ENCODE data around the gene CENATAC.
"Not testable (repeated sequence)": the region's sequence is repeated elsewhere in the genome, so short reads cannot be mapped to it uniquely, and the experiment has no call there.

Gene CENATAC

GRCh38 chr11:119038884-119039283 is 40.9 kb downstream of the CENATAC start:
- TF ChIP-seq, protein P1, sequence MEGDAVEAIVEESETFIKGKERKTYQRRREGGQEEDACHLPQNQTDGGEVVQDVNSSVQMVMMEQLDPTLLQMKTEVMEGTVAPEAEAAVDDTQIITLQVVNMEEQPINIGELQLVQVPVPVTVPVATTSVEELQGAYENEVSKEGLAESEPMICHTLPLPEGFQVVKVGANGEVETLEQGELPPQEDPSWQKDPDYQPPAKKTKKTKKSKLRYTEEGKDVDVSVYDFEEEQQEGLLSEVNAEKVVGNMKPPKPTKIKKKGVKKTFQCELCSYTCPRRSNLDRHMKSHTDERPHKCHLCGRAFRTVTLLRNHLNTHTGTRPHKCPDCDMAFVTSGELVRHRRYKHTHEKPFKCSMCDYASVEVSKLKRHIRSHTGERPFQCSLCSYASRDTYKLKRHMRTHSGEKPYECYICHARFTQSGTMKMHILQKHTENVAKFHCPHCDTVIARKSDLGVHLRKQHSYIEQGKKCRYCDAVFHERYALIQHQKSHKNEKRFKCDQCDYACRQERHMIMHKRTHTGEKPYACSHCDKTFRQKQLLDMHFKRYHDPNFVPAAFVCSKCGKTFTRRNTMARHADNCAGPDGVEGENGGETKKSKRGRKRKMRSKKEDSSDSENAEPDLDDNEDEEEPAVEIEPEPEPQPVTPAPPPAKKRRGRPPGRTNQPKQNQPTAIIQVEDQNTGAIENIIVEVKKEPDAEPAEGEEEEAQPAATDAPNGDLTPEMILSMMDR (IDR thresholded peaks at IDR 0.05; ENCODE audit: low read depth, low read length), result no peak
- no peak for DNase-seq

DNA sequence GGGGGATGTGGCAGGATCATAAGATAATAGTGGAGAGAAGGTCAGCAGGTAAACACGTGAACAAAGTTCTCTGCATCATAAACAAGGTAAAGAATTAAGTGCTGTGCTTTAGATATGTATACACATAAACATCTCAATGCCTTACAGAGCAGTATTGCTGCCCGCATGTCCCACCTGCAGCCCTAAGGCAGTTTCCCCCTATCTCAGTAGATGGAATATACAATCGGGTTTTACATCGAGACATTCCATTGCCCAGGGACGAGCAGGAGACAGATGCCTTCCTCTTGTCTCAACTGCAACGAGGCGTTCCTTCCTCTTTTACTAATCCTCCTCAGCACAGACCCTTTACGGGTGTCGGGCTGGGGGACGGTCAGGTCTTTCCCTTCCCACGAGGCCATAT is 41.5 kb downstream of the CENATAC start:
- not testable (repeated sequence) for DNase-seq; H3K4me1 ChIP-seq; H3K4me3 ChIP-seq (ENCODE audit: low read depth, low read length); H3K36me3 ChIP-seq; H3K9me3 ChIP-seq; H3K27me3 ChIP-seq

More at GRCh38 chr11:119038884-119039283, 40.9 kb downstream of the CENATAC start:
- no peak overlapping the region for H3K4me3 ChIP-seq (ENCODE audit: low read depth, low read length)
- no peaks in the 10 kb centered on the region for H3K4me1 ChIP-seq
- H3K36me3 ChIP-seq, result no peaks in the 10 kb centered on the region
- H3K27me3 ChIP-seq, result no peaks in the 10 kb centered on the region
- no peaks in the 10 kb centered on the region for H3K9me3 ChIP-seq

GRCh38 chr11:119041821-119042514 is 44.0 kb downstream of the CENATAC start:
- Histone ChIP-seq H3K36me3 (peaks cover 11% of the 10 kb centered on the region), H3K4me1 (no peaks in the 10 kb centered on the region), H3K4me3 (ENCODE audit: low read depth, low read length) (no peak overlapping the region), H3K27me3 (no peaks in the 10 kb centered on the region), H3K9me3 (no peaks in the 10 kb centered on the region)
- DNase-seq, result no peak
- TF ChIP-seq, protein P1 (IDR thresholded peaks at IDR 0.05; ENCODE audit: low read depth, low read length), result no peak

- peaks cover 21% of the 10 kb centered on the region for H3K36me3 ChIP-seq
- H3K4me3 ChIP-seq (ENCODE audit: low read depth, low read length), result no peak overlapping the region
- H3K4me1 ChIP-seq, result no peaks in the 10 kb centered on the region
- TF ChIP-seq, protein P1 (IDR thresholded peaks at IDR 0.05; ENCODE audit: low read depth, low read length), result no peak
- DNase-seq, result no peak
- no peaks in the 10 kb centered on the region for H3K9me3 ChIP-seq
- no peaks in the 10 kb centered on the region for H3K27me3 ChIP-seq
Observed at GRCh38 chr11:119042927-119043326, 45.0 kb downstream of the CENATAC start.

DNA sequence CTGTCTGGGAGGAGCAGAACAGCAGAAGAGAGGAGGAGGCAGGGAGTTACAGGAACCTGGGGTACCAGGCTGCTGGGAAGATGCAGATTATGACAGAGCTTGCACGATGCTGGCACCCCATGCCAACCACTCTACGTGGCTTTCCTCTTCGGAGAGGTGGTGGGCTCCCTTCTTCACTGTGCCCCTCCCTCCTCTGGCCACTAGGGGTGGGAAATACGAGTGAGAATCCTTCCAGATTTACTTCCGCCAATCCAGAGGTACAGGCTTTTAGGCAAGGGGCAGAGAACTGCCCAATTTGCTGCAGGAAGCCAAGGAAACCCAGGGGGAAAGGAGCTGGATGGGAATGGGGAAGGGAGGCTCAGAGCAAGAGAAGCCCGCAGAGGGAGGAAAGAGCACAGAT is 46.8 kb downstream of the CENATAC start:
- DNase-seq, result no peak
- peaks cover 39% of the 10 kb centered on the region for H3K36me3 ChIP-seq
- H3K27me3 ChIP-seq, result no peaks in the 10 kb centered on the region
- no peaks in the 10 kb centered on the region for H3K9me3 ChIP-seq
- H3K4me1 ChIP-seq, result no peaks in the 10 kb centered on the region
- TF ChIP-seq, protein P1 (IDR thresholded peaks at IDR 0.05; ENCODE audit: low read depth, low read length), result peak; percentile 42
- no peak overlapping the region for H3K4me3 ChIP-seq (ENCODE audit: low read depth, low read length)

GRCh38 chr11:119046489-119046888 is 48.6 kb downstream of the CENATAC start:
- DNase-seq, result no peak
- no peak overlapping the region for H3K4me3 ChIP-seq (ENCODE audit: low read depth, low read length)
- H3K9me3 ChIP-seq, result no peaks in the 10 kb centered on the region
- H3K4me1 ChIP-seq, result no peaks in the 10 kb centered on the region
- no peaks in the 10 kb centered on the region for H3K27me3 ChIP-seq
- TF ChIP-seq, protein P1 (IDR thresholded peaks at IDR 0.05; ENCODE audit: low read depth, low read length), result no peak
- H3K36me3 ChIP-seq, result peaks cover 53% of the 10 kb centered on the region

All from BE2C (cell line).